Gastrocnemius medialis (tissue), 4 donors: ENCODE results near the gene MRGPRE. TPM values are rescaled to one million over a fixed set of nuclear protein-coding genes. Genes with fewer than 3 reads are reported as not detected.

Experiments used
- ATAC-seq, 2 donors: fragments of 150-250 bp; one replicate each; pipeline ENCODE4 v1.9.1; 2016
- DNase-seq, 2 donors: peaks; one replicate each; pipeline ENCODE4 v3.0.0-alpha.2; 2019
- H3K27ac ChIP-seq, 4 donors: fragments of 200-600 bp; sonication (generic); 1 replicate in 1 of 4; 2 replicates in 3 of 4; pipeline ENCODE4 v1.5.1; 2016 to 2018; ENCODE audit warnings: mild to moderate bottlenecking in 2 of 4, moderate library complexity in 1 of 4
- H3K27me3 ChIP-seq, 3 donors: fragments of 200-600 bp; sonication (generic) in 2 of 3; 1 replicate in 1 of 3; 2 replicates in 2 of 3; pipeline versions ENCODE4 v1.5.1 to v1.6.0; 2016 to 2019; ENCODE audit warnings: mild to moderate bottlenecking in 1 of 3, moderate library complexity in 1 of 3
- H3K36me3 ChIP-seq, 2 donors: fragments of 200-600 bp; sonication (generic) in 1 of 2; one replicate each; pipeline ENCODE4 v1.5.1; 2017 to 2018
- H3K4me1 ChIP-seq, 2 donors: fragments of 200-600 bp; sonication (generic) in 1 of 2; one replicate each; pipeline ENCODE4 v1.5.1; 2016 to 2017; ENCODE audit warnings: mild to moderate bottlenecking in 2 of 2
- H3K4me3 ChIP-seq, 4 donors: fragments of 200-600 bp; sonication (generic) in 3 of 4; 1 replicate in 1 of 4; 2 replicates in 3 of 4; pipeline ENCODE4 v1.5.1; 2016 to 2019; ENCODE audit warnings: mild to moderate bottlenecking in 2 of 4
- H3K9me3 ChIP-seq, 3 donors: fragments of 200-600 bp; sonication (generic) in 2 of 3; 1 replicate in 1 of 3; 2 replicates in 2 of 3; pipeline ENCODE4 v1.5.1; 2016 to 2019
- CTCF ChIP-seq, 5 experiments: fragments of 450-650 bp in 3 of 5; fragments of 200-600 bp in 2 of 5; sonication (generic) in 2 of 5; IDR thresholded peaks in 4 of 5; conservative IDR thresholded peaks in 1 of 5; 1 replicate in 4 of 5; 2 replicates in 1 of 5; pipeline ENCODE4 v1.5.1; 2016 to 2019; ENCODE audit warnings: antibody characterized with exemption in 5 of 5, mild to moderate bottlenecking in 3 of 5, moderate library complexity in 3 of 5
- POLR2A ChIP-seq, 2 donors: fragments of 450-650 bp; IDR thresholded peaks; one replicate each; pipeline ENCODE4 v1.6.1; 2017; ENCODE audit warnings: antibody characterized with exemption in 2 of 2, mild to moderate bottlenecking in 2 of 2, moderate library complexity in 2 of 2
- in situ Hi-C, 4 donors: fragments of 200-750 bp; cut with MboI; loops; one replicate each; pipeline versions ENCODE4 v1.15.0 to v1.8.0; 2017; ENCODE audit warnings: low sequenced_read_pairs in 4 of 4
- intact Hi-C: fragments of 100-400 bp; cut with DNase I; formaldehyde crosslinking; loops from one replicate; pipeline ENCODE4 v1.15.1; 2023; ENCODE audit warnings: low total_unique reads
- total RNA-seq, 4 donors: library from RNA; depleted of rRNA; stranded (reverse); fragments of >200 nt; gene quantifications; one replicate each; pipeline versions ENCODE4 v1.1.0 to v1.2.3, GENCODE V29; 2016

The MRGPRE gene
- total RNA-seq, 4 donors from 2014 or later = not detected

GRCh38 chr11:3191586-3192324 is 40.5 kb downstream of the MRGPRE start:
- Histone ChIP-seq H3K27ac (no peak overlapping the region), H3K9me3 (no peaks in the 10 kb centered on the region), H3K4me3 (no peak overlapping the region), H3K4me1 (no peaks in the 10 kb centered on the region), H3K36me3 (no peaks in the 10 kb centered on the region), H3K27me3 (no peaks in the 10 kb centered on the region)
- TF ChIP-seq POLR2A (IDR thresholded peaks at IDR 0.05) (no peak), CTCF (IDR thresholded peaks at IDR 0.05 in 4 of 5, conservative IDR thresholded peaks at IDR 0.05 in 1 of 5) (no peak)
- intact Hi-C loops (no loop called here), in situ Hi-C loops (loop anchor here in 1 of 4 donors (10.0 kb wide), 1 partner anchor 77 kb away; no protein-coding TSS in a partner anchor)
- DNase-seq (no peak), ATAC-seq (no peak)

GRCh38 chr11:3190600-3190999 is 41.6 kb downstream of the MRGPRE start:
- Histone ChIP-seq H3K27me3 (no peaks in the 10 kb centered on the region), H3K9me3 (no peaks in the 10 kb centered on the region), H3K36me3 (no peaks in the 10 kb centered on the region), H3K4me1 (no peaks in the 10 kb centered on the region), H3K27ac (no peak overlapping the region), H3K4me3 (no peak overlapping the region)
- no peak for TF ChIP-seq POLR2A (IDR thresholded peaks at IDR 0.05)
- TF ChIP-seq CTCF (IDR thresholded peaks at IDR 0.05 in 4 of 5, conservative IDR thresholded peaks at IDR 0.05 in 1 of 5) = no peak
- no peak for DNase-seq
- ATAC-seq = no peak
- intact Hi-C loops (no loop called here), in situ Hi-C loops (loop anchor here in 1 of 4 donors (10.0 kb wide), 1 partner anchor 76 kb away; no protein-coding TSS in a partner anchor)

GRCh38 chr11:3189886-3190583 is 42.2 kb downstream of the MRGPRE start:
- H3K9me3 ChIP-seq = no peaks in the 10 kb centered on the region
- in situ Hi-C loops = loop anchor here in 1 of 4 donors (10.0 kb wide), 1 partner anchor 75 kb away; no protein-coding TSS in a partner anchor
- no peaks in the 10 kb centered on the region for H3K4me1 ChIP-seq
- DNase-seq (no peak), ATAC-seq (no peak)
- no peak overlapping the region for H3K27ac ChIP-seq
- H3K36me3 ChIP-seq = no peaks in the 10 kb centered on the region
- H3K4me3 ChIP-seq = no peak overlapping the region
- no peaks in the 10 kb centered on the region for H3K27me3 ChIP-seq
- intact Hi-C loops = no loop called here
- TF ChIP-seq POLR2A (IDR thresholded peaks at IDR 0.05) = no peak
- TF ChIP-seq CTCF (IDR thresholded peaks at IDR 0.05 in 4 of 5, conservative IDR thresholded peaks at IDR 0.05 in 1 of 5) = no peak

GRCh38 chr11:3189196-3189843 is 42.9 kb downstream of the MRGPRE start:
- in situ Hi-C loops = no loop called here
- DNase-seq = no peak
- no peak for TF ChIP-seq CTCF (IDR thresholded peaks at IDR 0.05 in 4 of 5, conservative IDR thresholded peaks at IDR 0.05 in 1 of 5)
- TF ChIP-seq POLR2A (IDR thresholded peaks at IDR 0.05) = no peak

More at GRCh38 chr11:3189196-3189843, 42.9 kb downstream of the MRGPRE start:
- H3K4me3 ChIP-seq = no peak overlapping the region
- no peaks in the 10 kb centered on the region for H3K4me1 ChIP-seq
- intact Hi-C loops = no loop called here
- H3K27me3 ChIP-seq = no peaks in the 10 kb centered on the region
- no peak for ATAC-seq
- H3K9me3 ChIP-seq = no peaks in the 10 kb centered on the region
- no peaks in the 10 kb centered on the region for H3K36me3 ChIP-seq
- H3K27ac ChIP-seq = no peak overlapping the region
